ENCODE data around the gene INCA1. TPM values are rescaled to one million over a fixed set of nuclear protein-coding genes. Genes with fewer than 3 reads are reported as not detected.
A peak's percentile ranks its signal among the peaks of the same experiment; 100 is the strongest.

The INCA1 gene
- total and polyA plus RNA-seq, 2 of the 13 experiments (the other 11 are each of a cell fraction or from before 2014, with no cell fraction given), result 0.93 to 2.6 TPM

DNA sequence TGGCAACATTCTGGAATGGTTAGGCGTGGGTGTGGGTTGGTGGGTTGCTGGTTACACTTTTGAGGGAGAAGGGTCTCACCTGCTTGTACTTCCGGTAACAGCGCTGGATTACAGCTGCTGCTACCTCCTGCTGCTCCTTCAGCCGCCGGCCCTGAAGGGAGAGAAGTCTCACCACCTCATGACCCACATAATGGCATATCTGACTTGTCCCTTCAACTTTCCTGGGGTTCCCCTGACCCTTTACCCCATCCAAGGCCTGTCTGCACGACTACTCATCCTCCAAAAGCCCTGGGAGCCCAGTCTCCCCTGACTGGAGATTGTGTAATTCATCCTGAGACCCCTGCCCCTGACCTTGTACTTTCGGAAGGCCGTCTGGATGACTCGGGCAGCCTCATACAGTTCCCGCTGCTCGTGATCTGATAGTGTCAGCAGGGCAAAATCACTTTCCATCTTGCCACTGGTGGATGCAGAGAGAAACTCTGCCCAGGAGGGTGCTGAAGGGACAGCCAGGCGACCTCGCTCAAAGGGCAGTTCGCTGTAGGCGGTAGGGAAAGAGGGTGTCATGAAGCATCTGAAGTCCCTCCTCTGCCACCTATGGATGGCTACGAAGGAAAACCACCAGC lies 27.7 kb downstream of the INCA1 start (continued):
- TF ChIP-seq ARID4A (CRISPR knock-in tag; IDR thresholded peaks at IDR 0.05; ENCODE audit: borderline replicate concordance) (peak; percentile 44; the same call in 1 of the 2 replicates), POLR2A (IDR thresholded peaks at IDR 0.05; ENCODE audit: insufficient read depth in 1 of 2, low read depth in 2 of 2, low read length in 2 of 2) (peak in 1 of 2 experiments; percentile 28; a peak in 2 of 4 replicates), ZNF550 (CRISPR knock-in tag; IDR thresholded peaks at IDR 0.05; ENCODE audit: borderline replicate concordance) (no peak), ZFY (CRISPR knock-in tag; IDR thresholded peaks at IDR 0.05) (0 out of 2 replicates have a peak, but pooled peaks have one; percentile 8), RARA (CRISPR knock-in tag; IDR thresholded peaks at IDR 0.05) (peak; percentile 66), LCORL (IDR thresholded peaks at IDR 0.05) (no peak), LCORL (CRISPR knock-in tag; IDR thresholded peaks at IDR 0.05) (peak; percentile 19; the same call in 1 of the 2 replicates), ZNF142 (CRISPR knock-in tag; IDR thresholded peaks at IDR 0.05) (peak; percentile 54; the same call in 1 of the 2 replicates), ZNF451 (CRISPR knock-in tag; IDR thresholded peaks at IDR 0.05) (peak; percentile 35), HOXA3 (CRISPR knock-in tag; IDR thresholded peaks at IDR 0.05) (peak; percentile 67; the same call in 1 of the 2 replicates), HNF4A (CRISPR knock-in tag; IDR thresholded peaks at IDR 0.05) (peak; percentile 78), RFXANK (CRISPR knock-in tag; IDR thresholded peaks at IDR 0.05) (no peak), ZNF143 (CRISPR knock-in tag; IDR thresholded peaks at IDR 0.05) (0 out of 2 replicates have a peak, but pooled peaks have one; percentile 30), ZNF264 (CRISPR knock-in tag; IDR thresholded peaks at IDR 0.05) (0 out of 2 replicates have a peak, but pooled peaks have one; percentile 31)

All from HepG2 (cell line).